NCI-H1092 treated with DMSO at 0.1 percent for 48 hours (cell line): ENCODE data around the gene AXIN2.
A peak's percentile ranks its signal among the peaks of the same experiment; 100 is the strongest.
"Not testable (repeated sequence)": the region's sequence is repeated elsewhere in the genome, so short reads cannot be mapped to it uniquely, and the experiment has no call there.

Experiments
- DNase-seq: peaks from one replicate; lab custom pipeline; 2025; lab: John Stamatoyannopoulos, UW

AXIN2 gene

GRCh38 chr17:65487161-65487560, 74.3 kb downstream of the AXIN2 start:
- no peak for DNase-seq

- DNase-seq, result peak; percentile 34
Observed at GRCh38 chr17:65485388-65486299, 75.8 kb downstream of the AXIN2 start.

DNA sequence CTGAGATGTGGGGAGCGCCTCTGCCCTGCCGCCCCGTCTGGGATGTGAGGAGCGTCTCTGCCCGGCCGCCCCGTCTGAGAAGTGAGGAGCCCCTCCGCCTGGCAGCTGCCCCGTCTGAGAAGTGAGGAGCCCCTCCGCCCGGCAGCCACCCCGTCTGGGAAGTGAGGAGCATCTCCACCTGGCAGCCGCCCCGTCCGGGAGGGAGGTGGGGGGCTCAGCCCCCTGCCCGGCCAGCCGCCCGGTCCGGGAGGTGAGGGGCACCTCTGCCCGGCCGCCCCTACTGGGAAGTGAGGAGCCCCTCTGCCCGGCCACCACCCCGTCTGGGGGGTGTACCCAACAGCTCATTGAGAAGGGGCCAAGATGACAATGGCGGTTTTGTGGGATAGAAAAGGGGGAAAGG, 77.0 kb downstream of the AXIN2 start:
- not testable (repeated sequence) for DNase-seq

DNA sequence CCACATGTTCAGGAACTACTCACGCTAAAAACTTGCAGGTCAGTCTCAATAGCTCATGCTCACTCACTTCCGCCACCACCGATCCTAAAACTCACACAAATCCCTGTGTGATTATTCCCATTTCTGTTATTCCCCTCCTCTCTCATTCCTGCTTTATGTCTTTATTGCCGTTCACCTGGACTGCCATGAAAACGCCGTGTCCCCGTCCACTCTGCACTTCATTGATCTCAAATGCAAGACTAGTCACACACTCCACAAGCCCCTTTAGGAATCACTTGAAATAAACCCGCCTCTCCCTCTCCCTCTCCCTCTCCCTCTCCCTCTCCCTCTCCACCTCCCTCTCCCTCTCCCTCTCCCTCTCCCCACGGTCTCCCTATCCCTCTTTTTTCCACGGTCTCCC, 78.0 kb downstream of the AXIN2 start:
- no peak for DNase-seq

- no peak for DNase-seq
Observed at GRCh38 chr17:65482201-65482600, 79.2 kb downstream of the AXIN2 start.

GRCh38 chr17:65479282-65479681, 82.2 kb downstream of the AXIN2 start:
- DNase-seq, result no peak
